HEK293T (cell line): ENCODE measurements around the gene BCOR.

Experiments
- ARNT ChIP-seq: fragments of 450-650 bp; IDR thresholded peaks from 2 replicates; pipeline ENCODE4 v1.6.1; 2017; ENCODE audit warnings: mild to moderate bottlenecking
- BHLHE40 ChIP-seq: fragments of 450-650 bp; IDR thresholded peaks from 2 replicates; pipeline ENCODE4 v1.6.1; 2016; ENCODE audit warnings: mild to moderate bottlenecking, moderate library complexity, borderline replicate concordance
- ELF4 ChIP-seq: fragments of 450-650 bp; IDR thresholded peaks from 2 replicates; pipeline ENCODE4 v1.6.1; 2017; ENCODE audit warnings: antibody characterized with exemption
- FOXA1 ChIP-seq: fragments of 450-650 bp; IDR thresholded peaks from 2 replicates; pipeline ENCODE4 v1.6.1; 2016; ENCODE audit warnings: mild to moderate bottlenecking
- FOXM1 ChIP-seq: fragments of 450-650 bp; IDR thresholded peaks from 2 replicates; pipeline ENCODE4 v1.6.1; 2017; ENCODE audit warnings: mild to moderate bottlenecking, borderline replicate concordance
- HDGF ChIP-seq: fragments of 450-650 bp; IDR thresholded peaks from 2 replicates; pipeline ENCODE4 v1.6.1; 2017; ENCODE audit warnings: antibody characterized with exemption, borderline replicate concordance
- LEF1 ChIP-seq: fragments of 450-650 bp; IDR thresholded peaks from 2 replicates; pipeline ENCODE4 v1.6.1; 2017; ENCODE audit warnings: mild to moderate bottlenecking, borderline replicate concordance
- NFRKB ChIP-seq: fragments of 450-650 bp; IDR thresholded peaks from 2 replicates; pipeline ENCODE4 v1.6.1; 2016; ENCODE audit warnings: mild to moderate bottlenecking, moderate library complexity
- SP1 ChIP-seq: fragments of 450-650 bp; IDR thresholded peaks from 2 replicates; pipeline ENCODE4 v1.6.1; 2017
- SUZ12 ChIP-seq: fragments of 450-650 bp; IDR thresholded peaks from 2 replicates; pipeline ENCODE4 v1.6.1; 2016; ENCODE audit warnings: mild to moderate bottlenecking
- TARDBP ChIP-seq: fragments of 450-650 bp; IDR thresholded peaks from 2 replicates; pipeline ENCODE4 v1.6.1; 2016
- ZNF384 ChIP-seq: fragments of 450-650 bp; IDR thresholded peaks from 2 replicates; pipeline ENCODE4 v1.6.1; 2016

DNA sequence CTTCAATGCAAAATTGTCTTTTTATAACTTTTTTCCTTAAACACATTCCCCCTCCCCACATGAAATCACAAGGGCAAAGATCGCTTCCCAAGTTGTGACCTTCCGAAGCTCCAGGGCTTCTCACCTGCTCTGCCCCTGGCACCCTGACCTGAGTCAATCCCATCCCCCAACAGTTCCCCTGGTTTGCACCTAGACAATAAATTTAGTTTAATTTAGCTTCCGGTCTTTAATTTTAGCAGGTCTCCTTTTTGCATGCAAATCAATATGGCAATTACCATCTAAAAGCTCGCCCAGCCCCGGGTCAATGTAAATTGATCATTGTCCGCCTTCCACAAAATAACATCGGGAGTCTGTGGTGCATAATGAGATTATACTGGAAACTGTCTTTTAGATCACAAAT, 6.8 kb downstream of the BCOR start:
- TF ChIP-seq SP1 = no peak
- TF ChIP-seq ELF4 = no peak
- TF ChIP-seq FOXA1 = no peak
- TF ChIP-seq TARDBP = no peak
- no peak for TF ChIP-seq FOXM1
- TF ChIP-seq ZNF384 = no peak
- TF ChIP-seq BHLHE40 = no peak
- TF ChIP-seq SUZ12 = no peak
- TF ChIP-seq HDGF = no peak
- no peak for TF ChIP-seq LEF1
- TF ChIP-seq NFRKB = no peak
- TF ChIP-seq ARNT = no peak
